ENCODE data around the gene EYA2. TPM values are rescaled to one million over a fixed set of nuclear protein-coding genes. Genes with fewer than 3 reads are reported as not detected.

The EYA2 gene
- total RNA-seq, 1 experiment from 2014 or later = not detected

GRCh38 chr20:47183367-47183766, 288.7 kb downstream of the EYA2 start:
- CTCF ChIA-PET = interaction anchor here (1.0 kb wide), 1 partner anchor 22 kb away, joined by 3 read pairs; no protein-coding TSS in a partner anchor
- DNase-seq (ENCODE audit: low spot score) = no peak
- no peaks in the 10 kb centered on the region for H3K9me3 ChIP-seq (ENCODE audit: low read depth, low read length, poor library complexity, severe bottlenecking)
- no peak for TF ChIP-seq CTCF (conservative IDR thresholded peaks at IDR 0.05; ENCODE audit: low read depth, low read length)
- TF ChIP-seq EZH2 (IDR thresholded peaks at IDR 0.05; ENCODE audit: borderline replicate concordance, low read depth, low read length, poor library complexity, severe bottlenecking) = no peak
- POLR2A ChIA-PET (ENCODE audit: low non-redundant PET) = no interaction called here
- H3K4me3 ChIP-seq (ENCODE audit: low read depth, low read length, poor library complexity, severe bottlenecking) = no peak overlapping the region
- H3K36me3 ChIP-seq (ENCODE audit: insufficient read depth, low read length, poor library complexity, severe bottlenecking) = no peaks in the 10 kb centered on the region
- no peaks in the 10 kb centered on the region for H3K4me1 ChIP-seq (ENCODE audit: insufficient read depth, low read length, poor library complexity, severe bottlenecking)
- intact Hi-C loops (cut with micrococcal nuclease; ENCODE audit: unreplicated experiment) = no loop called here
- H3K27me3 ChIP-seq (replicated peaks; ENCODE audit: insufficient read depth, low read depth, low read length, poor library complexity) = peaks cover 2% of the 10 kb centered on the region
- no peak overlapping the region for H3K27ac ChIP-seq (ENCODE audit: low read depth, low read length, poor library complexity, severe bottlenecking)
- BruUV-seq (replicated peaks) = no TSS peak

DNA sequence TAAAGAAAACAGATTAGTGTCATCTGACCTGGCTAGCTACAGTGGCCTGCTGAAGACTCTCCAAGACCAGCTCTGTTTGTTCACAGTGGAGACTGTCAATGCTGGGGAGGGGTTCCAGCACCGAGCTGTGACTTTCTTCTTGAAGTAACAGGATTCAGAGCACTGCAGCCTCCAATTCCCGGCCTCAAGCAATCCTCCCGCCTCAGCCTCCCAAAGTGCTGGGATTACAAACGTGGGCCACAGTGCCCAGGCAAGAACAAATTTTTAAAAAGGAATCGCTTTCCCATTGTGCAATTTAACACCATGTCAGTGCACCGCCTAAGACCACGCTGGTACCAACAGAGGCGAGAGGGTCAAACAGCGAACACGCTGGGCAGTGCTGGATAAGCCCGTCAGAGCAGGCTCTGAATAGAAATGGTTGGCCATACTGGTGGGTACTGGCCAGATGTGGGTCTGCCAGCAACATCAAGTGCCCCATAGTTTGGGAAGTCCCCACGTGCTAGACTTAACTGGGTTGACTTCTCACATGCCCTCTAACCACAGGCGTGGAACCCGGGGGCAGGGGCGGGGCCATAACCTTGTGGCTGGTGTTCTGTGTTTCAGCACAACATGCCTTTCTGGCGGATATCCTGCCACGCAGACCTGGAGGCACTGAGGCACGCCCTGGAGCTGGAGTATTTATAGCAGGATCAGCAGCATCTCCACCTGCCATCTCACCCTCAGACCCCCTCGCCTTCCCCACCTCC, 293.0 kb downstream of the EYA2 start:
- Histone ChIP-seq H3K4me3 (ENCODE audit: low read depth, low read length, poor library complexity, severe bottlenecking) (no peak overlapping the region), H3K9me3 (ENCODE audit: low read depth, low read length, poor library complexity, severe bottlenecking) (no peaks in the 10 kb centered on the region), H3K27ac (ENCODE audit: low read depth, low read length, poor library complexity, severe bottlenecking) (no peak overlapping the region), H3K27me3 (replicated peaks; ENCODE audit: insufficient read depth, low read depth, low read length, poor library complexity) (peaks cover 28% of the 10 kb centered on the region), H3K4me1 (ENCODE audit: insufficient read depth, low read length, poor library complexity, severe bottlenecking) (no peaks in the 10 kb centered on the region), H3K36me3 (ENCODE audit: insufficient read depth, low read length, poor library complexity, severe bottlenecking) (no peaks in the 10 kb centered on the region)
- DNase-seq (ENCODE audit: low spot score) = no peak
- no TSS peak for BruUV-seq (replicated peaks)
- intact Hi-C loops (cut with micrococcal nuclease; ENCODE audit: unreplicated experiment) = no loop called here
- ChIA-PET CTCF (no interaction called here), POLR2A (ENCODE audit: low non-redundant PET) (no interaction called here)
- TF ChIP-seq CTCF (conservative IDR thresholded peaks at IDR 0.05; ENCODE audit: low read depth, low read length) (no peak), EZH2 (IDR thresholded peaks at IDR 0.05; ENCODE audit: borderline replicate concordance, low read depth, low read length, poor library complexity, severe bottlenecking) (no peak)

GRCh38 chr20:47188540-47188939, 293.9 kb downstream of the EYA2 start:
- no TSS peak for BruUV-seq (replicated peaks)
- Histone ChIP-seq H3K27me3 (replicated peaks; ENCODE audit: insufficient read depth, low read depth, low read length, poor library complexity) (peaks cover 28% of the 10 kb centered on the region), H3K9me3 (ENCODE audit: low read depth, low read length, poor library complexity, severe bottlenecking) (no peaks in the 10 kb centered on the region), H3K36me3 (ENCODE audit: insufficient read depth, low read length, poor library complexity, severe bottlenecking) (no peaks in the 10 kb centered on the region), H3K27ac (ENCODE audit: low read depth, low read length, poor library complexity, severe bottlenecking) (no peak overlapping the region), H3K4me3 (ENCODE audit: low read depth, low read length, poor library complexity, severe bottlenecking) (no peak overlapping the region), H3K4me1 (ENCODE audit: insufficient read depth, low read length, poor library complexity, severe bottlenecking) (no peaks in the 10 kb centered on the region)
- TF ChIP-seq EZH2 (IDR thresholded peaks at IDR 0.05; ENCODE audit: borderline replicate concordance, low read depth, low read length, poor library complexity, severe bottlenecking) (no peak), CTCF (conservative IDR thresholded peaks at IDR 0.05; ENCODE audit: low read depth, low read length) (no peak)
- intact Hi-C loops (cut with micrococcal nuclease; ENCODE audit: unreplicated experiment) = no loop called here
- POLR2A ChIA-PET (ENCODE audit: low non-redundant PET) = no interaction called here
- DNase-seq (ENCODE audit: low spot score) = no peak
- CTCF ChIA-PET = no interaction called here

Data from A673 (cell line).